HepG2 (cell line): ENCODE data around the gene HBA1.

Experiments used
- ARID2 ChIP-seq: sonication (generic); formaldehyde crosslinking; IDR thresholded peaks from 2 replicates; pipeline ENCODE4 v1.8.1; 2022; ENCODE audit warnings: mild to moderate bottlenecking, missing genetic modification reagents, borderline replicate concordance
- ATAD3A ChIP-seq: sonication (generic); formaldehyde crosslinking; IDR thresholded peaks from 2 replicates; pipeline ENCODE4 v1.4.0; 2020; ENCODE audit warnings: missing genetic modification reagents
- CTCF ChIP-seq: sonication (generic); formaldehyde crosslinking; IDR thresholded peaks from 2 replicates; pipeline ENCODE4 v1.5.0; 2020; ENCODE audit warnings: mild to moderate bottlenecking, missing genetic modification reagents, moderate library complexity
- HIVEP1 ChIP-seq: sonication (generic); formaldehyde crosslinking; IDR thresholded peaks from 2 replicates; pipeline ENCODE4 v1.4.0; 2020; ENCODE audit warnings: mild to moderate bottlenecking, missing genetic modification reagents
- JDP2 ChIP-seq: sonication (generic); formaldehyde crosslinking; IDR thresholded peaks from 2 replicates; pipeline ENCODE4 v1.8.1; 2022; ENCODE audit warnings: missing genetic modification reagents, borderline replicate concordance
- NR3C1 ChIP-seq: sonication (generic); formaldehyde crosslinking; IDR thresholded peaks from 2 replicates; pipeline ENCODE4 v1.4.0; 2020; ENCODE audit warnings: missing genetic modification reagents
- PHF8 ChIP-seq: sonication (generic); formaldehyde crosslinking; IDR thresholded peaks from 2 replicates; pipeline ENCODE4 v1.5.0; 2020; ENCODE audit warnings: missing genetic modification reagents
- TAF1 ChIP-seq: sonication (generic); formaldehyde crosslinking; IDR thresholded peaks from 2 replicates; pipeline ENCODE4 v1.4.0; 2020; ENCODE audit warnings: missing genetic modification reagents
- ZBTB21 ChIP-seq: sonication (generic); formaldehyde crosslinking; IDR thresholded peaks from 2 replicates; pipeline ENCODE4 v1.4.0; 2020; ENCODE audit warnings: missing genetic modification reagents
- ZNF646 ChIP-seq: sonication (generic); formaldehyde crosslinking; IDR thresholded peaks from 2 replicates; pipeline ENCODE4 v1.9.0; 2021; ENCODE audit warnings: mild to moderate bottlenecking, missing genetic modification reagents
- TF ChIP-seq, protein P1 (sequence below): sonication (generic); formaldehyde crosslinking; IDR thresholded peaks from 2 replicates; pipeline ENCODE4 v1.4.0; 2020; ENCODE audit warnings: mild to moderate bottlenecking, missing genetic modification reagents
- TF ChIP-seq, protein P2 (sequence below), 2 experiments: fragments of 450-650 bp in 1 of 2; sonication (generic) in 1 of 2; formaldehyde crosslinking in 1 of 2; IDR thresholded peaks; 2 replicates each; pipeline versions ENCODE4 v1.6.1 to v1.8.0; 2016 to 2022; ENCODE audit warnings: antibody characterized with exemption in 1 of 2, mild to moderate bottlenecking in 1 of 2, missing genetic modification reagents in 1 of 2

DNA sequence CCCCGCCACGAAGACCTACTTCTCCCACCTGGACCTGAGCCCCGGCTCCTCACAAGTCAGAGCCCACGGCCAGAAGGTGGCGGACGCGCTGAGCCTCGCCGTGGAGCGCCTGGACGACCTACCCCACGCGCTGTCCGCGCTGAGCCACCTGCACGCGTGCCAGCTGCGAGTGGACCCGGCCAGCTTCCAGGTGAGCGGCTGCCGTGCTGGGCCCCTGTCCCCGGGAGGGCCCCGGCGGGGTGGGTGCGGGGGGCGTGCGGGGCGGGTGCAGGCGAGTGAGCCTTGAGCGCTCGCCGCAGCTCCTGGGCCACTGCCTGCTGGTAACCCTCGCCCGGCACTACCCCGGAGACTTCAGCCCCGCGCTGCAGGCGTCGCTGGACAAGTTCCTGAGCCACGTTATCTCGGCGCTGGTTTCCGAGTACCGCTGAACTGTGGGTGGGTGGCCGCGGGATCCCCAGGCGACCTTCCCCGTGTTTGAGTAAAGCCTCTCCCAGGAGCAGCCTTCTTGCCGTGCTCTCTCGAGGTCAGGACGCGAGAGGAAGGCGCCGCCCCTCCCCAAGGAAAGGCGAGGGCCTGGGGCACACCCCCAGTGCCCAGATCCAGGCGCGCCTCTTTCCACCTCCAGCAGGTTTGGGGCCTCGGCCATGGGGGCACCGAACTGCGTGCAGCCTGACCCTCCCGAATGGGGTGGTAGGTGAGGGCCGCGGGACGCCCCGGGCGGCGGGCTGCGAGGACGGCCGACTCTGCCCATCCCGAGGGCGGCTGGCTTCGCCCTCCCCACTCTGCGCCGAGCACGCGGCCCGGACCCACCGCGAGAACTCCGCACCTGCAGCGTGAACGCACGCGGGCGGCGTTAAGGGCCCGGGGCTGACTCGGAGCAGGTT is 4.4 kb downstream of the HBA1 start:
- TF ChIP-seq ZBTB21 (CRISPR knock-in tag): no peak
- TF ChIP-seq CTCF (CRISPR knock-in tag): no peak; the same call in 1 of the 2 replicates
- TF ChIP-seq, protein P1, sequence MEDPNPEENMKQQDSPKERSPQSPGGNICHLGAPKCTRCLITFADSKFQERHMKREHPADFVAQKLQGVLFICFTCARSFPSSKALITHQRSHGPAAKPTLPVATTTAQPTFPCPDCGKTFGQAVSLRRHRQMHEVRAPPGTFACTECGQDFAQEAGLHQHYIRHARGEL (CRISPR knock-in tag): peak; percentile 97; the same call in 1 of the 2 replicates
- peak; percentile 92 for TF ChIP-seq HIVEP1 (CRISPR knock-in tag)
- no peak for TF ChIP-seq ZNF646 (CRISPR knock-in tag)
- peak; percentile 84; the same call in 1 of the 2 replicates for TF ChIP-seq JDP2 (CRISPR knock-in tag)
- TF ChIP-seq NR3C1 (CRISPR knock-in tag): no peak
- peak; percentile 97 for TF ChIP-seq ARID2 (CRISPR knock-in tag)
- peak; percentile 65; the same call in 1 of the 2 replicates for TF ChIP-seq PHF8 (CRISPR knock-in tag)
- TF ChIP-seq, protein P2, sequence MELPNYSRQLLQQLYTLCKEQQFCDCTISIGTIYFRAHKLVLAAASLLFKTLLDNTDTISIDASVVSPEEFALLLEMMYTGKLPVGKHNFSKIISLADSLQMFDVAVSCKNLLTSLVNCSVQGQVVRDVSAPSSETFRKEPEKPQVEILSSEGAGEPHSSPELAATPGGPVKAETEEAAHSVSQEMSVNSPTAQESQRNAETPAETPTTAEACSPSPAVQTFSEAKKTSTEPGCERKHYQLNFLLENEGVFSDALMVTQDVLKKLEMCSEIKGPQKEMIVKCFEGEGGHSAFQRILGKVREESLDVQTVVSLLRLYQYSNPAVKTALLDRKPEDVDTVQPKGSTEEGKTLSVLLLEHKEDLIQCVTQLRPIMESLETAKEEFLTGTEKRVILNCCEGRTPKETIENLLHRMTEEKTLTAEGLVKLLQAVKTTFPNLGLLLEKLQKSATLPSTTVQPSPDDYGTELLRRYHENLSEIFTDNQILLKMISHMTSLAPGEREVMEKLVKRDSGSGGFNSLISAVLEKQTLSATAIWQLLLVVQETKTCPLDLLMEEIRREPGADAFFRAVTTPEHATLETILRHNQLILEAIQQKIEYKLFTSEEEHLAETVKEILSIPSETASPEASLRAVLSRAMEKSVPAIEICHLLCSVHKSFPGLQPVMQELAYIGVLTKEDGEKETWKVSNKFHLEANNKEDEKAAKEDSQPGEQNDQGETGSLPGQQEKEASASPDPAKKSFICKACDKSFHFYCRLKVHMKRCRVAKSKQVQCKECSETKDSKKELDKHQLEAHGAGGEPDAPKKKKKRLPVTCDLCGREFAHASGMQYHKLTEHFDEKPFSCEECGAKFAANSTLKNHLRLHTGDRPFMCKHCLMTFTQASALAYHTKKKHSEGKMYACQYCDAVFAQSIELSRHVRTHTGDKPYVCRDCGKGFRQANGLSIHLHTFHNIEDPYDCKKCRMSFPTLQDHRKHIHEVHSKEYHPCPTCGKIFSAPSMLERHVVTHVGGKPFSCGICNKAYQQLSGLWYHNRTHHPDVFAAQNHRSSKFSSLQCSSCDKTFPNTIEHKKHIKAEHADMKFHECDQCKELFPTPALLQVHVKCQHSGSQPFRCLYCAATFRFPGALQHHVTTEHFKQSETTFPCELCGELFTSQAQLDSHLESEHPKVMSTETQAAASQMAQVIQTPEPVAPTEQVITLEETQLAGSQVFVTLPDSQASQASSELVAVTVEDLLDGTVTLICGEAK (IDR thresholded peaks at IDR 0.05): no peak
- TF ChIP-seq, protein P2 (CRISPR knock-in tag; IDR thresholded peaks at IDR 0.05): peak; percentile 93
- TF ChIP-seq ATAD3A: peak; percentile 82; the same call in 1 of the 2 replicates
- peak; percentile 52; the same call in 1 of the 2 replicates for TF ChIP-seq TAF1 (CRISPR knock-in tag)
